HG02852 (cell line): ENCODE data around the gene MTERF2.
"Not testable (repeated sequence)": the region's sequence is repeated elsewhere in the genome, so short reads cannot be mapped to it uniquely, and the experiment has no call there.

Experiments used
- ATAC-seq: cut with Tn5 transposase; IDR thresholded peaks from one replicate; pipeline ENCODE4 v1.9.1; 2021; ENCODE audit warnings: mild to moderate bottlenecking, moderate library complexity; ENCODE audit not compliant: unreplicated experiment

MTERF2 gene, protein sequence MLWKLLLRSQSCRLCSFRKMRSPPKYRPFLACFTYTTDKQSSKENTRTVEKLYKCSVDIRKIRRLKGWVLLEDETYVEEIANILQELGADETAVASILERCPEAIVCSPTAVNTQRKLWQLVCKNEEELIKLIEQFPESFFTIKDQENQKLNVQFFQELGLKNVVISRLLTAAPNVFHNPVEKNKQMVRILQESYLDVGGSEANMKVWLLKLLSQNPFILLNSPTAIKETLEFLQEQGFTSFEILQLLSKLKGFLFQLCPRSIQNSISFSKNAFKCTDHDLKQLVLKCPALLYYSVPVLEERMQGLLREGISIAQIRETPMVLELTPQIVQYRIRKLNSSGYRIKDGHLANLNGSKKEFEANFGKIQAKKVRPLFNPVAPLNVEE

DNA sequence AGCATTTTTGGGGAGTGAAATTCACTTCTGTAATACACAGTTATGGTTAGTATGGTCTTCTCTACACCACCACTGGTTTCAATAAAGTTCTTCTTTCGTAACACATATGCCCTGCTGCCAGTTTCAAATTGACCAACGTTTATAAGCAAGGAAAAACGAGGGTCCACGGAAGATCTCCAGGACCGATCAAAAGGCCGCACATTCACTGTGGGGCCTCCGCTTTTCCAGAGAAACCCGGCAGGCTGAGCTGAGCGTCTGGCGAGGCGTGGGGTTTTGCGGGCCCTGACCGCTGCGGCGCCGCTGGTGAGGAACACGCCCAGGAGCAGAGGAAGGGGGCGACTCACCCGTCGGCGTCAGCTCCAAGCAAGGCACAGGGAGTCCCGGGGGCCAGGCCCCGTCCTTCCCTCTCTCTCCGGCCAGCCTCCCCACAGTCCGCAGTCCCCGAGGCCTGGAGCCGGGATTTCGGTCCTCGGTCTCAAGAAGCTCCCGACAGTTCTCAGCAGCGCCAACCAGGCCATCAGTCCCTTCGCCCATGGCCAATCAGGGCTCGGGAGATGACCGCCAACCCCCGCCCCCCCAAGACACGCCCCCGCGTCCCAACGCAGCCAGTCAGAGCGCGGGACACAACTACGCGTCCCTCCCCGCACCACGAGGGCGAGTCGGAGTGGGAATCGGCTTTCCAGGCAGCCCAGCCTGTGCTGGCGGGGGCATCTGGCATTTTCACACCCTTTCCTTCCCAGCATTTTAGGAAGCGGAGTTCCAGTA, at the start of gene MTERF2:
TSS of gene MTERF2 (minus strand) at position 522 of the 765 bp plus-strand sequence. CDS start 8,432 bp downstream, outside the sequence.
- peak; percentile 95 for ATAC-seq

DNA sequence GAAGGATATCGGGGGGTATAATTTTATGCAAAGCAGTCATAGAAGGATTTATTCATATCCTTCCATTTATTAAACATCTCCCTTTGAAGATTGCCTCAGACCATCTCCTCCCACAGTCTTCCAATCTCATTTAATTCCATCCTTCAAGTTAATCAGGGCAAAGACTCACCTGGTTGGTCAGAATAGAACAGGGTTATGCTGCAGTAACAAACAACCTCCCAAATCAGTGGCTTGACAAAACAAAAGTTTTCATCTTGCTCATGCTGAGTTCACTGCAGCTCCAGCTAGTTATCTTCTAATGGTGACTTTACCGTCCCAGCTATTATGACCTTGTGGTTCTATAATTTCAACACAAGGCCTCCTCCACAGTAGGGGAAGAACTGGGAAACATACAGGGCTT, 48.8 kb upstream of the MTERF2 start:
- no peak for ATAC-seq

DNA sequence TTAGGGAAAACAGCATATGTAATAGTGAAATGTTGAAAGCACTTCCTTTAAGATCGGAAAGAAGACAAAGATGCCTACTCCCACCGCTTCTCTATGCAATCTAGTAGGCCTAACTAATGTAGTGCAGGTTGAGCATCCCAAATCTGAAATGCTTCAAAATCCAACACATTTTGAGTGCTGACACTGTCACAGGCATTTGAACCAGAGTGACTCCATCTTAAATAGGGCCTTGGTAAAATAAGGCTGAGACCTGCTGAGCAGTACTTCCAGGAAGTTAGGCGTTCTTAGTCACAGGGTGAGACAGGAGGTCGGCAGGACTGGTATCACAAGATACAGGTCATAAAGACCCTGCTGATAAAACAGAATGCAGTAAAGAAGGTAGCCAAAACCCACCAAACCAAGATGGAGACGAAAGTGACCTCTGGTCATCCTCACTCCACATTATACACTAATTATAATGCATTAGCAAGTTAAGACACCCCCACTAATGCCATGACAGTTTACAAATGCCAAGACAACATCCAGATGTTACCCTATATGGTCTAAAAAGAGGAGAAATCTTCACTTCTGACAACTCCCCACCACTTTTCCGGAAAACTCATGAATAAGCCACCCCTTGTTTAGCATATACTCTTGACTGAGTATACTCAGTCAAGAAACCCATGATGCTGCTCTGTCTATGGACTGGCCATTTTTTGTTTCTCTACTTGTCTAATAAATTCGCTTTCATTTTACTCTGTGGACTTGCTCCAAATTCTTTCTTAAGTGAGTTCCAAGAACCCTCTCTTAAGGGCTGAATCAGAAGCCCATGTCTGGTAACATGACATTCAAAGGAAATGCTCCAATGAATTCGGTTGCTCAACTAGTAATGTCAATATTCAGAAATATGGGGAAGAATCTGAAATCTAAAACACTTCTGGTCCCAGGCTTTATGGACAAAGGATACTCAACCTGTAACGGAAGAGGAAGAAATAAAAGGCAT, 47.1 kb upstream of the MTERF2 start:
- no peak for ATAC-seq

DNA sequence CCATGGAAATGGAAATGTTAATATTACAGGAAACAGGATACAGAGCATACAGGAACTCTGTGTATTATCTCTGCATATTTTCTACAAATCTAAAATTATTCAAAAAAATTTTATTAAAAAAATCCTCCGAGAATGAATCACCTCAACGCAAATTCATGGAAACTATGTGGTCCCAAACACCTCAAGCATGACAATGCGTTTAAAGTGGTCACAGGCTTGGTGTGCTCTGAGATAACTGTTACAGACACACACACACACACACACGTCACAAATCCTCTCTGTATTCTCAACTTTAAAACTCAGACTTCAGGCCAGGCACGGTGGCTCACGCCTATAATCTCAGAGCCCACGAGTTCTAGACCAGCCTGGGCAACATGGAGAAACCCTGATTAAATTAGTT, 45.3 kb upstream of the MTERF2 start:
- no peak for ATAC-seq

DNA sequence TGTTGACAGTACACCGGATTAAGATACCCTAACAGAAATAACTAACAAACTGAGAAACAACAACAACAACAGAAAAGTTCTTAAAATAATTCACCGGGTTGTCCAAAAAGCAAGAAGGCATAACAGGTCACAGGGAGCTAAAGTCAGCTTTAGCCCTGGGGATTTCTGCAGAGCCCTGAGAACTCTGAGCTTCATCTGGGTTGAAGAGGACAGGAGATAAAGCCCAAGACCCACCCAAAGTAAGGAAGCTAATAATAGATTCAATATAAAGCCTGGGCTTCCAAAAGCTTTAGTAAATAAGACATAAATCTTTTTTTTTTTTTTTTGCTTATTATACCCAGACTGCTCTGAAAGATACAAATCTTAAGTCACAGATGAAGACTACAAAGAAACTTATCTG, 44.1 kb upstream of the MTERF2 start:
- ATAC-seq = no peak

DNA sequence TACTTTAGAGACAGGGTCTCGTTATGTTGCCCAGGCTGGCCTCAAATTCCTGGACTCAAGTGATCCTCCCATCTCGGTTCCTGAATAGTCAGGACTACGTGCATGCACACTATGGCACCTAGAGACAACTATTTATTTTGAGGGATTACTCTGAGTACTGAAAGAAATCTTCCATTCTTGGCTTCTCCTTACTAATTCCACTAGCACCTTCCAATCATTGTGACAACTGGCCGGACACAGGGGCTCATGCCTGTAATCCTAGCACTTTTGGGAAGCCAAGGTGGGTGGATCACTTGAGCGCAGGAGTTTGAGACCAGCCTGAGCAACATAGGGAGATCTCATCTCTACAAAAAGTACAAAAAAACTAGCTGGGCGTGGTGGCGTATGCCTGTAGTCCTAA, 42.1 kb upstream of the MTERF2 start:
- ATAC-seq = no peak

DNA sequence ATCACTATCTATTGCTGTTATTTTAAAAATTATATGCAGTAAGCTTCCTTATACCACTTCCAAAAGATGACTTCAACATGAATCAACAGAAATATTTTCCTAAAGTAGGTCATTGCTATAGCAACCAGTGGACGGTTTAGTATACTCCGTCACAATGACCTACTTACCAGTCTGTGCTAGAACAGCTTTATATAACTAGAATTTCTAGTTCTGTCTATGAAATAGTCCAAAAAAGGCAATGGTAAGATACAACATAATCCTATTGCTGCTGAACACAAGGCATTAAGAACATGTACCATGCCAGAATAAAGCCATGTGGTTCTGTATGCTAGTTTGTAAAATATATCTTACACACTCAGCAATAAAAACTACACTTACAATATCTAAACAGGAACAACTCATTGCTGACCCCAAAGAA, 40.7 kb upstream of the MTERF2 start:
- no peak for ATAC-seq

DNA sequence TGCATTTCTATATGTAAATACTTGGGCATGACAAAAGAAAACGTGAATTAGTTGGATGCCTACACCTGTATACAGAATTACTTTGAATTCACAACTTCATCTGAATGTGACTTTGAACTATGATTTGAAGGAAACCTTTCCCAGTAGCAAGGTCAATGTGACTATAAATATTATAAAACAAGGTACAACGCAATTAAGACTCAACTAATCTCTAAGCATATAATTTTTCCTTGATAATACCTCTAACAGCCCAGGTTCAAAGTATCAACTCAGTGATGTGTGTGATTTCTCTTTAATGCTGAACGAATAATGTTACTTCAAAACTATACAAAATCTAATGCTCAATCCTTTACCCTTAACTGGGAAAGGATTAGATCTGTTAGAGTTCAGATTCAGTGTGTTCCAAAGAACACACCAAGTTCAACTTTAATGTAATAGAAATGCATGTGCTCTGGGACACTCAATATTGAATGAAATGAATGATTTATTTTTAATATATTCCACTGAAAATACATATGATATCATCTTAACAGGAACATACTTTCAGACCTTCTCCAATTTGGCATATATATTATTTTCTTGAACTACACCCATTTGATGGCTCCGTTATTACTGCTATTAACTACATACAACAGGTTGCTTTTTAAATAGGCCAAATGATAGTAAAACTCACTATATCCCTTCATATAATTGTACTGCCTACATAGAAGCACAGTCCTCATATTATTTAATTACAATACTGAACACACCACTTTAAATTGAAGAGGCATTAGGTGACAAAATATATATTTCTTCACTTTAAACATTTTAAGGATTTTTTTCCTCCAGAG, 40.1 kb upstream of the MTERF2 start:
- no peak for ATAC-seq

DNA sequence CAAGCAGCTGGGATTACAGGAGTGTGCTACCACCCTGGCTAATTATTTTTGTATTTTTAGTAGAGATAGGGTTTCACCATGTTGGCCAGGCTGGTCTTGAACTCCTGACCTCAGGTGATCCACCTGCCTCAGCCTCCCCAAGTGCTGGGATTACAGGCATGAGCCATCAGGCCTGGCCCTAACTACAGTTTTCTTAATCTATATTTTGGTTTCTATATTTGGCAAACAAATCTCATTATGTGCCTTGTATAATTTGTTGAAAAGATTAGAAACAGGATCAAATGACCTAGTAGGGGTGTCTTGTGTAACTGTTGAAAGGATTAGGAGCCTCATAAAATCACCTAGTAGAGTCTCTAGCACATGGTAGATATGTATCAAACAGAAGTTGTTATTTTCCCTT, 39.4 kb upstream of the MTERF2 start:
- not testable (repeated sequence) for ATAC-seq

DNA sequence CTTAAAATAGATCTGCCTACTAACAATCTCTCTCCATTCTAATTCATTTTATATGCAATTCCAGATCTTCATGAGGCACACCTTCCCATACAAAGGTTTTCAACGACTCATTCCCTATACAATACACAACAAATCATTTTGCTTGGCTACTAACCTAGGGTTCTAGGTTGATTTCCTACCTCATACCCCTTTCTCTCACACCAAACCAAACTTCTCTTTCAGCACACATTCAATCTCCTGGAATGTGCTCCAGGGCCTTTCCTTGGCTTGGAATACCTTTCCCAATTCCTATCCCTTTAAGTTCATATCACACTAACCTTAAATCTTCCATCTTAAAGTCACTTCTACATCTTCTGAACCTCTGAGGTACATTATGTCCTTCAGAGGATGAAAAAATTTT, 38.7 kb upstream of the MTERF2 start:
- no peak for ATAC-seq

DNA sequence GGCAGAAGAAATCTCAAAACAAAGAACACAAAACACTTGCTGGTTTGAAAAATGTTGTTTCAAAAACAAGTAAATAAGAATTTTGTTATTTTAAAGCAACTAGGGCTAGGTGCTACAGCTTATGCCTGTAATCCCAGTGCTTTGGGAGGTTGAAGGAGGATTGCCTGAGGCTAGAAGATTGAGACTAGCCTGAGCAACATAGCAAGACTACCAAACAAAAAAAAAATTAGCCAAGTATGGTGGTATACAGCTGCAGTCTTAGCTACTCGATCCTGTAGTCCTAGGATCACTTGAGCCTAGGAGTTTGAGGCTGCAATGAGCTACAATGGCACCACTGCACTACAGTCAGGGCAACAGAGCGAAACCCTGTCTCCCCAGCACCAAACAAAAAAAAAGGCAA, 32.6 kb upstream of the MTERF2 start:
- no peak for ATAC-seq

DNA sequence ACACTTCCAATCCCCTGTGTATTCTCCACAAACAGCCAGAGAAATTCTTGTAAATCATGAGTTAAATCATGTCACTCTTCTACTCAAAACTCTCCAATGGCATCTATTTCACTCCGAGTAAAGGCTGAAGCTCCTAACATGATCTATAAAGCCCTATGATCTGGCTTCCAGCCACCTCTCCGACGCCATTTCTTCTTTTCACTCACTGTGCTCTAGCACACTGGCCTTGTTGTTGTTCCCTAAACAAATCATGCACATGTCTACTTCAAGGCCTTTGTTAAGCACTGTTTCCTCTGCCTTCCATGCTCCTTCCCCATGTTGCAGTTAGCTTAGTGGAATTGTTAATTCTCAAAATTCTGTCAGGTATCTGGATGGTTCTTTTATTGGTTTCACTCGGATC, 30.1 kb upstream of the MTERF2 start:
- ATAC-seq = no peak

DNA sequence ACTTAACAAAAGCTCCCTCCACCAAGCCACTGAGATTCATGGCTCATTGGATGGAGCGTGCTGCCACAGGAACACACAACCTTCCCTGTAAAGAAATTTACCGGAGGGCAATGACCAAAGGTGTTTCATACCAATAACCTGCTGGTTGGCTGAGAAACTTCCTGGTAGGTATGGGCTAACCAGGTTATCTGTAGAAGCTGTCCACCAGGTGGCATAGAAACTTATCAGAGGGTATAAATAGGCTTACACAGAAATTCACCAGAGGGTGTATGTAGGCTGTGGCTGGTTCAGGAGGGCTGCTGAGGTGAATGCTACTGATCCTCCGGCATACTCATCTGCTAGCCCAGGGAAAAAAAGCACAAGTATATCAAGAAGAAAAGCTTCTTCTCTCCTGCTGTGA, 27.1 kb upstream of the MTERF2 start:
- ATAC-seq = no peak

DNA sequence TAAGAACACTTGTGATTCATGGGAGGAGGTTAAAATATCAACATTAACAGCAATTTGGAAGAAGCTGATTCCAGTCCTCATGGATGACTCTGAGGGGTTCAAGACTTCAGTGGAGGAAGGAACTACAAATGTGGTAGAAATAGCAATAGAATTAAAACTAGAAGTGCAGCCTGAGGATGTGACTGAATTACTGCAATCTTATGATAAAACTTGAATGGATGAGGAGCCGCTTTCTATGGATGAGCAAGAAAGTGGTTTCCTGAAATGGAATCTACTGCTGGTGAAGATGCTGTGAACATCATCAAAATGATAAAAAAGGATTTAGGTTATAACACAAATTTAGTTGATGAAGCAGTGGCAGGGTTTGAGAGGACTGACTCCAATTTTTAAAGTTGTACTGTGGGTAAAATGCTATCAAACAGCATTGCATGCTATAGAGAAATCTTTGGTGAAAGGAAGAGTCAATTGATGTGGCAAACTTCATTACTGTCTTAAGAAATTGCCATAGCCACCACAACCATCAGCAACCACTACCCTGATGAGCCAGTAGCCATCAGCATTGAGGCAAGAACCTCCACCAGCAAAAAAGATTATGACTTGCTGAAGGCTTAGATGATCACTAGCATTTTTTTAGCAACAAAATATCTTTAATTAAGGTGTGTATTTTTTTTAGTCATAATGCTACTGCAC, 25.9 kb upstream of the MTERF2 start:
- ATAC-seq = no peak

DNA sequence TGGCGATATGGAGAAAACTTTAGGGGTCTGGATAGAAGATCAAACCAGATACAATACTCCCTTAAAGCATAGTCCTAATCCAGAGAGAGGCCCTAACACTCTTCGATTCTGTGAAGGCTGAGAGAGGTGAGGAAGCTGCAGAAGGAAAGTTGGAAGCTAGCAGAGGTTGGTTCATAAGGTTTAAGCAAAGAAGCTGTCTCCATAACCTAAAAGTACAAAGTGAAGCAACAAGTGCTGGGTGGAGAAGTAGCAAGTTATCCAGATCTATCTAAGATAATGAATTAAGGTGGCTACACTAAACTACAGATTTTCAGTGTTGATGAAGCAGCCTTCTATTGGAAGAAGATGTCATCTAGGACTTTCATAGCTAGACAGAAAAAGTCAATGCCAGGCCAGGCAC, 24.6 kb upstream of the MTERF2 start:
- ATAC-seq = no peak

DNA sequence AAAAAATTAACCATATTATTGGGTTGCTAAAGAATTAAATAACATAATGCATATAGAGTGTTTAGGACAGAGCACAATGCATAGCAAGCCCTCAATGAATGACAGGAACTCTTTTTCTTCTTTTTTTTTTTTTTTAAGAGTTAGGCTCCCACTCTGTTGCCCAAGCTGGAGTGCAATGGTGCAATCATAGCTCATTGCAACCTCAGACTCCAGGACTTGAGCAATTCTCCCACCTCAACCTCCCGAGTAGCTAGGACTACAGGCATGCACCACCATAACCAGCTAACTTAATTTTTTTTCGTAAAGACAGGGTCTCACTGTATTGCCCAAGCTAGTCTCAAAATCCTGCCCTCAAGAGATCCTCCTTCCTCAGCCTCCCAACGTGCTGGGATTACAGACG, 20.5 kb upstream of the MTERF2 start:
- ATAC-seq = no peak

DNA sequence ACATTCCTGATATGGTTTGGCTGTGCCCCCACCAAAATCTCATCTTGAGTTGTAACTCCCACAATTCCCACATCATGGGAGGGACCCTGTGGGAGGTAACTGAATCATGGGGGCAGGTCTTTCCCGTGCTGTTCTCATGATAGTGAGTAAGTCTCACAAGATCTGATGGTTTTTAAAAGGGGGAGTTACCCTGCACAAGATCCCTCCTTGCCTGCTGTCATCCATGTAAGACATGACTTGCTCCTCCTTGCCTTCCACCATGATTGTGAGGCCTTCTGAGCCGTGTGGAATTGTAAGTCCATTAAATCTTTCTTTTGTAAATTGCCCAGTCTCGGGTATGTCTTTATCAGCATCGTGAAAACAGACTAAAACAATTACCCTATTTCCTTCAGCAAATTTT, 15.7 kb upstream of the MTERF2 start:
- ATAC-seq = not testable (repeated sequence)

DNA sequence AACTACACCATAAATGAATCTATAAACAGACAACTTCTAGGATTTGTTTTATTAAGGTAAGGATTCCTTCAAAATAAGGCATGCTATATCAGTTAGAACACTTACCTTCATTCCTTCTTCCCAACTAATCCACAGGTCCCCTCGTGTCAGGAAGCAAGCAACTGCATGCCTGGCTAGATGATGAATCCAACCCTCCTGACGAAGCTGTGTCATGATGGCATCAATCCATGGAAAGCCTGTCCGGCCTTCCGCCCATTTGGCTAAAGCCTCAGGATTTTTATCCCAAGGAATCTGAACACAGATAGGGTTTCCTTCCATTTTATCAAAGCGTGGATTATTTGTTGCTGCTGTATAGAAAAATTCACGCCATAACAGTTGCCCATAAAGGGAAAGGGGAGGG, 12.5 kb upstream of the MTERF2 start:
- no peak for ATAC-seq

DNA sequence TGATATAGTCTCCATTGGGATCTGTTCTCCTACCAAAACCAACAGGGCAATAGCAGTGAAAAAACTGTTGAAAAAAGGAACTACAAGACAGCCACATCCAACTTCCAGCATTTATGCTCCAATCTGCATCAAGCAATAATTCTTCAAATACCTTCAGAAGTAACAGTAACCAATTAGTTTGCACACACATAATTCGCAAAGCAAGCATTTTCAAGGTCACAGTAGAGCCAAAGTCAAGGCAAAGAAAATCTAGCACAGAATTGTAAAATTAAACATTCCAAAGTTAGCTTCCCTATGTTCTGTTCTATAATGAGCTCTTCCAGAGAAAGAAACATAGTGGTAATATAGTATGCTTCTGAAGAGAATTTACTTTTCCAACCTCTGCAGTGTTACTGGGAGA, 11.0 kb upstream of the MTERF2 start:
- ATAC-seq = no peak

DNA sequence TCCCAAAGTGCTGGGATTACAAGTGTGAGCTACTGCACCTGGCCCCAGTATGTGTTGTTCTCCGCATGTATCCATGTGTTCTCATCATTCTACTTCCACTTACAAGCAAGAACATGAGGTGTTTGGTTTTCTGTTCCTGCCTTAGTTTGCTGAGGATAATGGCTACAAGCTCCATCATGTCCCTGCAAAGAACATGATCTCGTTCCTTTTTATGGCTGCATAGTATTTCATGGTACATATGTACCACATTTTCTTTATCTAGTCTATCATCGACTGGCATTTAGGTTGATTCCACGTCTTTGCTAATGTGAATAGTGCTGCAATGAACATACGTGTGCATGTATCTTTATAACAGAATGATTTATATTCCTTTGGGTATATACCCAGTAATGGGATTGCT, 9.2 kb upstream of the MTERF2 start:
- ATAC-seq = not testable (repeated sequence)
